Keratinocyte (primary cell): Measurements from ENCODE around the gene SRF. TPM values are rescaled to one million over a fixed set of nuclear protein-coding genes. Genes with fewer than 3 reads are reported as not detected.

Experiments
- DNase-seq: peaks from one replicate; pipeline ENCODE4 v3.0.0-alpha.2; 2011; ENCODE audit warnings: low read depth, missing footprints, low spot score
- FAIRE-seq: peaks from 2 replicates; lab custom pipeline; 2011; peaks lifted over from hg19 to GRCh38; lab: Jason Lieb, UNC
- H2AFZ ChIP-seq: 2 replicates; pipeline ENCODE4 v1.6.0; 2012; ENCODE audit warnings: low read length, control low read depth, inconsistent platforms; ENCODE audit not compliant: control insufficient read depth
- H3K27ac ChIP-seq: 2 replicates; pipeline ENCODE4 v1.5.1; 2011; ENCODE audit warnings: low read length; ENCODE audit not compliant: control insufficient read depth, insufficient read depth
- H3K27me3 ChIP-seq: 3 replicates; pipeline ENCODE4 v1.6.0; 2011; ENCODE audit warnings: low read length; ENCODE audit not compliant: control insufficient read depth, insufficient read depth; ENCODE audit errors: extremely low read depth
- H3K36me3 ChIP-seq, 2 experiments: 2 replicates in 1 of 2; 3 replicates in 1 of 2; pipeline ENCODE4 v1.5.1; 2011; ENCODE audit warnings: low read length in 2 of 2, mild to moderate bottlenecking in 1 of 2; ENCODE audit not compliant: control insufficient read depth in 2 of 2, insufficient read depth in 2 of 2; ENCODE audit errors: extremely low read depth in 1 of 2
- H3K4me1 ChIP-seq: 3 replicates; pipeline ENCODE4 v1.5.1; 2011; ENCODE audit warnings: low read length; ENCODE audit not compliant: control insufficient read depth, insufficient read depth; ENCODE audit errors: extremely low read depth
- H3K4me2 ChIP-seq: 3 replicates; pipeline ENCODE4 v1.6.0; 2011; ENCODE audit warnings: low read depth, low read length; ENCODE audit not compliant: control insufficient read depth, insufficient read depth; ENCODE audit errors: extremely low read depth
- H3K4me3 ChIP-seq, 3 experiments: fragments of 200-600 bp in 1 of 3; sonication (generic) in 1 of 3; 2 replicates in 2 of 3; 3 replicates in 1 of 3; pipeline ENCODE4 v1.5.1; 2011 to 2016; ENCODE audit warnings: low read length in 3 of 3, mild to moderate bottlenecking in 3 of 3, control low read depth in 2 of 3, inconsistent platforms in 1 of 3, low read depth in 1 of 3, mixed read lengths in 1 of 3, mixed run types in 1 of 3, moderate library complexity in 1 of 3; ENCODE audit not compliant: control insufficient read depth in 2 of 3, insufficient read depth in 2 of 3; ENCODE audit errors: extremely low read depth in 1 of 3
- H3K79me2 ChIP-seq: 2 replicates; pipeline ENCODE4 v1.6.0; 2012; ENCODE audit warnings: low read length; ENCODE audit not compliant: control insufficient read depth, insufficient read depth
- H3K9ac ChIP-seq: 3 replicates; pipeline ENCODE4 v1.6.0; 2011; ENCODE audit warnings: low read length; ENCODE audit not compliant: control insufficient read depth, insufficient read depth; ENCODE audit errors: extremely low read depth
- H3K9me1 ChIP-seq: 3 replicates; pipeline ENCODE4 v1.6.0; 2011; ENCODE audit warnings: low read length; ENCODE audit not compliant: control insufficient read depth, insufficient read depth; ENCODE audit errors: extremely low read depth
- H3K9me3 ChIP-seq: 2 replicates; pipeline ENCODE4 v1.5.1; 2012; ENCODE audit warnings: low read depth, low read length; ENCODE audit not compliant: control insufficient read depth
- H4K20me1 ChIP-seq: 3 replicates; pipeline ENCODE4 v1.6.0; 2011; ENCODE audit warnings: low read length; ENCODE audit not compliant: control insufficient read depth, insufficient read depth; ENCODE audit errors: extremely low read depth
- CTCF ChIP-seq, 3 experiments: IDR thresholded peaks in 1 of 3; conservative IDR thresholded peaks in 1 of 3; optimal IDR thresholded peaks in 1 of 3; 2 replicates in 2 of 3; 3 replicates in 1 of 3; pipeline versions ENCODE3 to v1.5.1; 2011; ENCODE audit warnings: low read length in 3 of 3, mild to moderate bottlenecking in 3 of 3, moderate library complexity in 2 of 3, control low read depth in 1 of 3, inconsistent platforms in 1 of 3; ENCODE audit not compliant: insufficient read depth in 2 of 3; ENCODE audit errors: extremely low read depth in 1 of 3
- EZH2 ChIP-seq: IDR thresholded peaks from one replicate; pipeline ENCODE4 v1.6.1; 2012; ENCODE audit warnings: inconsistent platforms, mild to moderate bottlenecking, low read length, moderate library complexity
- dilution Hi-C: fragments of 300-500 bp; cut with MboI; formaldehyde crosslinking; loops from one replicate; pipeline ENCODE4 v1.7.0; 2020; ENCODE audit warnings: low sequenced_read_pairs; ENCODE audit not compliant: extremely low pct_ligation_motif_present
- polyA plus RNA-seq, 5 experiments: library from polyadenylated mRNA; depleted of rRNA in 3 of 5; stranded (reverse) in 3 of 5; stranded (forward) in 1 of 5; unstranded in 1 of 5; fragments of >200 nt; gene quantifications; 1 replicate in 1 of 5; 2 replicates in 3 of 5; 3 replicates in 1 of 5; pipeline versions ENCODE4 v1.2.1 to v1.2.3, GENCODE V29; 2011 to 2012; ENCODE audit warnings: missing spikeins in 2 of 5, low read depth in 1 of 5, low replicate concordance in 1 of 5

Gene SRF
- polyA plus RNA-seq, 1 donor (not counting 4 experiments of a cell fraction or from before 2014, with no cell fraction given): 28.5 TPM

GRCh38 chr6:43123461-43124314 lies 47.4 kb upstream of the SRF start:
- no peak for DNase-seq
- TF ChIP-seq EZH2 (no peak), CTCF (optimal IDR thresholded peaks at IDR 0.05 in 1 of 3, IDR thresholded peaks at IDR 0.05 in 1 of 3, conservative IDR thresholded peaks at IDR 0.05 in 1 of 3; ENCODE audit: extremely low read depth in 1 of 3, insufficient read depth in 2 of 3, low read length in 3 of 3) (no peak)
- peaks cover 80% of the 10 kb centered on the region for H3K79me2 ChIP-seq
- peaks cover 4% of the 10 kb centered on the region for H3K9me1 ChIP-seq
- no peak for FAIRE-seq
- H2AFZ ChIP-seq: no peak overlapping the region
- H3K36me3 ChIP-seq: no peaks in the 10 kb centered on the region
- H3K9me3 ChIP-seq: no peaks in the 10 kb centered on the region
- H3K4me3 ChIP-seq: no peak overlapping the region
- no peaks in the 10 kb centered on the region for H3K27me3 ChIP-seq
- dilution Hi-C loops: no loop called here
- H3K4me1 ChIP-seq: peaks cover 32% of the 10 kb centered on the region
- H3K9ac ChIP-seq: no peak overlapping the region
- no peak overlapping the region for H3K27ac ChIP-seq
- H4K20me1 ChIP-seq: no peaks in the 10 kb centered on the region
- H3K4me2 ChIP-seq: no peak overlapping the region

- Histone ChIP-seq H3K9me1 (peaks cover 4% of the 10 kb centered on the region), H3K27ac (no peak overlapping the region), H3K4me1 (peaks cover 32% of the 10 kb centered on the region), H2AFZ (no peak overlapping the region), H3K4me2 (no peak overlapping the region), H3K4me3 (no peak overlapping the region), H3K36me3 (peaks cover 0 to under 1% of the 10 kb centered on the region in 2 experiments), H3K79me2 (peaks cover 79% of the 10 kb centered on the region), H3K27me3 (no peaks in the 10 kb centered on the region), H3K9me3 (no peaks in the 10 kb centered on the region), H4K20me1 (no peaks in the 10 kb centered on the region), H3K9ac (no peak overlapping the region)
- FAIRE-seq (no peak), DNase-seq (no peak)
- dilution Hi-C loops: no loop called here
- TF ChIP-seq CTCF (optimal IDR thresholded peaks at IDR 0.05 in 1 of 3, IDR thresholded peaks at IDR 0.05 in 1 of 3, conservative IDR thresholded peaks at IDR 0.05 in 1 of 3; ENCODE audit: extremely low read depth in 1 of 3, insufficient read depth in 2 of 3, low read length in 3 of 3) (no peak), EZH2 (no peak)
These were observed 46.6 kb upstream of the SRF start for GRCh38 chr6:43124481-43124880.
